Brain microvascular endothelial cell (primary cell): ENCODE data around the gene ARHGAP45.

ENCODE experiments used
- DNase-seq: peaks from one replicate; pipeline ENCODE4 v3.0.0-alpha.2; 2020
- H3K27ac ChIP-seq: fragments of 250-450 bp; sonication (Bioruptor Pico); 2 replicates; pipeline ENCODE4 v1.5.1; 2020; ENCODE audit warnings: mild to moderate bottlenecking, moderate library complexity
- H3K27me3 ChIP-seq: fragments of 250-450 bp; sonication (Bioruptor Pico); replicated peaks from 2 replicates; pipeline ENCODE4 v1.5.1; 2020; ENCODE audit warnings: mild to moderate bottlenecking
- H3K36me3 ChIP-seq: fragments of 250-450 bp; sonication (Bioruptor Pico); replicated peaks from 2 replicates; pipeline ENCODE4 v1.5.1; 2020; ENCODE audit warnings: mild to moderate bottlenecking
- H3K4me3 ChIP-seq: 2 replicates; pipeline ENCODE4 v1.5.1; 2011; ENCODE audit warnings: low read depth, mild to moderate bottlenecking, control low read depth, low read length, moderate library complexity
- in situ Hi-C: cut with HindIII; loops from 2 replicates; pipeline ENCODE4 v1.10.0; 2017; ENCODE audit warnings: low sequenced_read_pairs, low pct_ligation_motif_present
- TF ChIP-seq, protein P1 (sequence below): IDR thresholded peaks from 2 replicates; pipeline ENCODE4 v1.5.1; 2011; ENCODE audit warnings: low read depth, mild to moderate bottlenecking, moderate library complexity, low read length, control low read depth, inconsistent platforms; ENCODE audit errors: missing control alignments

The ARHGAP45 gene

DNA sequence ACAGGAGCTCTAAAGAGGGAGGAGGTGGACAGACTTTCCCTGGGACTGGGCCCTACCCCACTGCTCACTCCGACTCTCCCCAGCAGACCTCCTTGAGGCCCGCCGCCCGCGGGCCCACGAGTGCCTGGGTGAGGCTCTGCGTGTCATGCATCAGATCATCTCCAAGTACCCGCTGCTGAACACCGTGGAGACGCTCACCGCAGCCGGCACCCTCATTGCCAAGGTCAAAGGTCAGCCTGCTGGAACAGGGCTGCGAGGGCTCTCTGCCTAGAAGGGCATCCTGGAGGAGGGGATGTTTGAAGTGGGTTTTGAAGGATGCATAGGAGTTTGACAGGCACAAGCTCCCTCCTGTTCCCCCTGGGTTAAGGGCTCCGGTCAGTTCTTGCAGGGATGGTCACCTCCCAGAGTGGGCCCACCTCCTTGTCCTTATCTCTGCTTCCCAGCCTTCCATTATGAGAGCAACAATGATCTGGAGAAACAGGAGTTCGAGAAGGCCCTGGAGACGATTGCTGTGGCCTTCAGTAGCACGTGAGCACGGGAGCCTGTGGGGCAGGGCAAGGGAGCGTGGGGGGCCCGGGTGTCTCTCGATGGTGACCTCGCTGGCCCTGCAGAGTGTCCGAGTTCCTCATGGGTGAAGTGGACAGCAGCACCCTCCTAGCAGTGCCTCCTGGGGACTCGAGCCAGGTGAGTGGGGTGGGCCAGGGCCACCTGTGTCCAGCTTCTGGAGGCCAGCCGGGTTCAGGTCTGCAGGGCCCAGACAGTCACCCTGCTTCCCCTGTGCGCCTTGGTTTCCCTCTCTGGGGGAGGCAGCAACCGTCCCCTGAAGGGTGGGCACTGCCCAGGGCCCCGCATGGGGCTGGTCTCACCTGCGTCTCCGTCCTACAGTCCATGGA lies 6.3 kb downstream of the ARHGAP45 start:
- Histone ChIP-seq H3K27me3 (peaks cover 7% of the 10 kb centered on the region), H3K4me3 (no peak overlapping the region), H3K27ac (no peak overlapping the region), H3K36me3 (no peaks in the 10 kb centered on the region)
- TF ChIP-seq, protein P1, sequence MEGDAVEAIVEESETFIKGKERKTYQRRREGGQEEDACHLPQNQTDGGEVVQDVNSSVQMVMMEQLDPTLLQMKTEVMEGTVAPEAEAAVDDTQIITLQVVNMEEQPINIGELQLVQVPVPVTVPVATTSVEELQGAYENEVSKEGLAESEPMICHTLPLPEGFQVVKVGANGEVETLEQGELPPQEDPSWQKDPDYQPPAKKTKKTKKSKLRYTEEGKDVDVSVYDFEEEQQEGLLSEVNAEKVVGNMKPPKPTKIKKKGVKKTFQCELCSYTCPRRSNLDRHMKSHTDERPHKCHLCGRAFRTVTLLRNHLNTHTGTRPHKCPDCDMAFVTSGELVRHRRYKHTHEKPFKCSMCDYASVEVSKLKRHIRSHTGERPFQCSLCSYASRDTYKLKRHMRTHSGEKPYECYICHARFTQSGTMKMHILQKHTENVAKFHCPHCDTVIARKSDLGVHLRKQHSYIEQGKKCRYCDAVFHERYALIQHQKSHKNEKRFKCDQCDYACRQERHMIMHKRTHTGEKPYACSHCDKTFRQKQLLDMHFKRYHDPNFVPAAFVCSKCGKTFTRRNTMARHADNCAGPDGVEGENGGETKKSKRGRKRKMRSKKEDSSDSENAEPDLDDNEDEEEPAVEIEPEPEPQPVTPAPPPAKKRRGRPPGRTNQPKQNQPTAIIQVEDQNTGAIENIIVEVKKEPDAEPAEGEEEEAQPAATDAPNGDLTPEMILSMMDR = no peak
- in situ Hi-C loops = no loop called here
- no peak for DNase-seq

- Histone ChIP-seq H3K27me3 (peaks cover 7% of the 10 kb centered on the region), H3K27ac (no peak overlapping the region), H3K36me3 (no peaks in the 10 kb centered on the region), H3K4me3 (no peak overlapping the region)
- TF ChIP-seq, protein P1 = no peak
- in situ Hi-C loops = no loop called here
- no peak for DNase-seq
Observed at GRCh38 chr19:1073956-1074517, 7.1 kb downstream of the ARHGAP45 start.

- Histone ChIP-seq H3K4me3 (no peak overlapping the region), H3K27ac (no peak overlapping the region), H3K27me3 (peaks cover 7% of the 10 kb centered on the region), H3K36me3 (no peaks in the 10 kb centered on the region)
- no peak for DNase-seq
- TF ChIP-seq, protein P1 = no peak
- in situ Hi-C loops = no loop called here
Observed at GRCh38 chr19:1074544-1075283, 7.7 kb downstream of the ARHGAP45 start.

DNA sequence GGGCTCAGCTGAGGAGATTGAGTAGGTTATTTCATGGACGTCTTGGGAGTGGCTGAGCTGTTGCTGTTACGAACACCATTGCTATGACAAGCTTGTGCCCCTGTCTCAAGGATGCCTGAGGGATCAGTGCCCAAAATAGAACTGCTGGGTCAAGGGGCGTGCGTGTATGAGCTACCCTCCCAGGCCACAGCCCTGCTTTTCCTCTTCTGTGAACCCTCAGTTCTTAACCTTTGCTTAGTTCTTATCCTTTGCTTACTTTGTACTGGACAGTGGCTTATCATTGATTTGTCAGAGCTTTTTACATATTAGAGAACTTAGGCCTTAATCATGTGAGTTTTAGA lies 9.0 kb downstream of the ARHGAP45 start:
- Histone ChIP-seq H3K27me3 (peaks cover 1% of the 10 kb centered on the region), H3K27ac (no peak overlapping the region), H3K36me3 (no peaks in the 10 kb centered on the region), H3K4me3 (no peak overlapping the region)
- in situ Hi-C loops = no loop called here
- no peak for DNase-seq
- TF ChIP-seq, protein P1 = no peak

GRCh38 chr19:1076951-1077350 lies 10.0 kb downstream of the ARHGAP45 start:
- Histone ChIP-seq H3K36me3 (no peaks in the 10 kb centered on the region), H3K27me3 (no peaks in the 10 kb centered on the region), H3K4me3 (no peak overlapping the region), H3K27ac (no peak overlapping the region)
- in situ Hi-C loops = no loop called here
- TF ChIP-seq, protein P1 = no peak
- DNase-seq = no peak
